SH-SY5Y (cell line): ENCODE results near the gene STAT1.

Source experiments
- GATA2 ChIP-seq: IDR thresholded peaks from 2 replicates; pipeline ENCODE4 v1.6.1; 2011; ENCODE audit warnings: mild to moderate bottlenecking, low read depth, low read length
- GATA3 ChIP-seq: IDR thresholded peaks from 2 replicates; pipeline ENCODE4 v1.6.1; 2011; ENCODE audit warnings: low read depth, mild to moderate bottlenecking, low read length, moderate library complexity

DNA sequence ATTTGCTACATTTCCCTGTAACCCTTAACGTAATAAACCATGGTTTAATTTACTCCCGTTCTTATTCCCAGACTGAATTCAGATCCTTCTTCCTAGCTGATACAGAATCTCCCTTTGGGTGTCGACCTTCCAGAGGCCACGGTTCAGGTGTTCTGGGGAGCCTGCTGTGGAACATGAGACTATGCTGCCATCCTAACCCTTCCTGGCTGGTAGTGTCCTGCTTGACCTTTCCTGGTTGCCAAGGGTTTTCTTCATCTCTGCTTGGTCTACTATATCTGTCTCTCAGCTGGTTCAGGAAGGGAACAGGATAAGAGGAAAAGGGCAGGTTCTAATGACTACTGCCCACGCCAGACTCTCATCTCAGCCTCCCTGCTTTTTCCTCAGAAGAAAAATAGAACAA is 36.5 kb downstream of the STAT1 start:
- no peak for TF ChIP-seq GATA2
- TF ChIP-seq GATA3, result no peak
